ENCODE measurements around the gene SNAP23. TPM values are rescaled to one million over a fixed set of nuclear protein-coding genes. Genes with fewer than 3 reads are reported as not detected.

Gene SNAP23
- total RNA-seq, 2 experiments from 2014 or later, result 46.0 to 49.1 TPM

GRCh38 chr15:42474827-42475226 is 20.6 kb upstream of the SNAP23 start:
- ChIA-PET CTCF (interaction anchor here (0.8 kb wide), 1 partner anchor 9 kb away, joined by 3 read pairs; no protein-coding TSS in a partner anchor), POLR2A (no interaction called here)
- no peaks in the 10 kb centered on the region for H3K9me3 Mint-ChIP-seq
- peaks cover 2% of the 10 kb centered on the region for H3K4me1 Mint-ChIP-seq
- H3K36me3 Mint-ChIP-seq (ENCODE audit: low read depth), result peaks cover 5% of the 10 kb centered on the region
- no peak overlapping the region for H3K4me3 Mint-ChIP-seq
- H3K27ac Mint-ChIP-seq, result no peak overlapping the region
- DNase-seq, result no peak
- no peaks in the 10 kb centered on the region for H3K27me3 Mint-ChIP-seq

- no peak overlapping the region for H3K4me3 Mint-ChIP-seq
- CTCF ChIA-PET, result interaction anchor here (1.2 kb wide), 1 partner anchor 11 kb away, joined by 3 read pairs; no protein-coding TSS in a partner anchor
- H3K27me3 Mint-ChIP-seq, result no peaks in the 10 kb centered on the region
- H3K27ac Mint-ChIP-seq, result no peak overlapping the region
- peaks cover 3% of the 10 kb centered on the region for H3K4me1 Mint-ChIP-seq
- POLR2A ChIA-PET, result no interaction called here
- no peaks in the 10 kb centered on the region for H3K9me3 Mint-ChIP-seq
- no peak for DNase-seq
- H3K36me3 Mint-ChIP-seq (ENCODE audit: low read depth), result peaks cover 8% of the 10 kb centered on the region
These were observed 12.7 kb upstream of the SNAP23 start for GRCh38 chr15:42482701-42483100.

GRCh38 chr15:42483677-42484076 is 11.8 kb upstream of the SNAP23 start:
- Mint-ChIP-seq H3K36me3 (ENCODE audit: low read depth) (peaks cover 13% of the 10 kb centered on the region), H3K27me3 (no peaks in the 10 kb centered on the region), H3K4me1 (peaks cover 11% of the 10 kb centered on the region), H3K9me3 (no peaks in the 10 kb centered on the region), H3K4me3 (no peak overlapping the region), H3K27ac (no peak overlapping the region)
- ChIA-PET CTCF (interaction anchor here (1.0 to 1.2 kb wide), 2 partner anchors 9 to 10 kb away, joined by 3 read pairs; no protein-coding TSS in a partner anchor), POLR2A (no interaction called here)
- DNase-seq, result no peak

- CTCF ChIA-PET, result interaction anchor here (1.1 to 2.3 kb wide), 3 partner anchors 19 to 215 kb away, joined by 4 to 11 read pairs (median 6); no protein-coding TSS in a partner anchor
- POLR2A ChIA-PET, result interaction anchor here (0.7 to 2.9 kb wide), 19 partner anchors 10 to 716 kb away, joined by 3 to 36 read pairs (median 4); partner anchors contain the start of genes GANC, HAUS2, LRRC57 and MAPKBP1
- no peak for DNase-seq
- H3K4me1 Mint-ChIP-seq, result peaks cover 47% of the 10 kb centered on the region
- peaks cover 11% of the 10 kb centered on the region for H3K36me3 Mint-ChIP-seq (ENCODE audit: low read depth)
- H3K27me3 Mint-ChIP-seq, result no peaks in the 10 kb centered on the region
- H3K27ac Mint-ChIP-seq, result peak overlapping the region; percentile 96
- H3K9me3 Mint-ChIP-seq, result no peaks in the 10 kb centered on the region
- H3K4me3 Mint-ChIP-seq, result peak overlapping the region; percentile 98
These were observed 5.2 kb upstream of the SNAP23 start for GRCh38 chr15:42490291-42490670.

- H3K36me3 Mint-ChIP-seq (ENCODE audit: low read depth), result peaks cover 15% of the 10 kb centered on the region
- peaks cover 52% of the 10 kb centered on the region for H3K4me1 Mint-ChIP-seq
- POLR2A ChIA-PET, result interaction anchor here (0.7 to 2.9 kb wide), 25 partner anchors 10 to 1340 kb away, joined by 3 to 36 read pairs (median 4); partner anchors contain the start of genes CDAN1, GANC, HAUS2 and LRRC57
- CTCF ChIA-PET, result interaction anchor here (1.1 to 2.3 kb wide), 5 partner anchors 14 to 215 kb away, joined by 3 to 11 read pairs (median 5); no protein-coding TSS in a partner anchor
- H3K4me3 Mint-ChIP-seq, result peak within 1 kb of the TSS; percentile 98
- no peaks in the 10 kb centered on the region for H3K27me3 Mint-ChIP-seq
- DNase-seq, result peak; percentile 89
- H3K9me3 Mint-ChIP-seq, result no peaks in the 10 kb centered on the region
- H3K27ac Mint-ChIP-seq, result peak within 1 kb of the TSS; percentile 96
These were observed 4.5 kb upstream of the SNAP23 start, which contains the start of gene ZNF106 for GRCh38 chr15:42490671-42491538. Gene ZNF106, minus strand, starts transcription at chr15:42491141. Its CDS starts 18,852 bp downstream, at chr15:42472289.

- no peak for DNase-seq
- CTCF ChIA-PET, result interaction anchor here (1.1 to 1.4 kb wide), 3 partner anchors 15 to 179 kb away, joined by 3 to 6 read pairs (median 5); no protein-coding TSS in a partner anchor
- Mint-ChIP-seq H3K9me3 (no peaks in the 10 kb centered on the region), H3K27ac (peak overlapping the region; percentile 96), H3K4me3 (peak overlapping the region; percentile 98), H3K4me1 (peaks cover 59% of the 10 kb centered on the region), H3K27me3 (no peaks in the 10 kb centered on the region), H3K36me3 (ENCODE audit: low read depth) (peaks cover 15% of the 10 kb centered on the region)
- POLR2A ChIA-PET, result interaction anchor here (1.0 to 2.9 kb wide), 16 partner anchors 9 to 1341 kb away, joined by 3 to 36 read pairs (median 6); partner anchors contain the start of genes CDAN1, GANC, HAUS2 and LRRC57
These were observed 3.8 kb upstream of the SNAP23 start for GRCh38 chr15:42491539-42492225.

GRCh38 chr15:42493679-42494078 is 1.8 kb upstream of the SNAP23 start:
- Mint-ChIP-seq H3K9me3 (no peaks in the 10 kb centered on the region), H3K4me3 (peak overlapping the region; percentile 2), H3K4me1 (peaks cover 61% of the 10 kb centered on the region), H3K27ac (no peak overlapping the region), H3K27me3 (no peaks in the 10 kb centered on the region), H3K36me3 (ENCODE audit: low read depth) (peaks cover 10% of the 10 kb centered on the region)
- CTCF ChIA-PET, result interaction anchor here (0.6 to 1.1 kb wide), 3 partner anchors 11 to 1021 kb away, joined by 3 read pairs; no protein-coding TSS in a partner anchor
- DNase-seq, result no peak
- POLR2A ChIA-PET, result interaction anchor here (1.3 kb wide), 1 partner anchor 51 kb away, joined by 4 read pairs; no protein-coding TSS in a partner anchor

GRCh38 chr15:42494998-42495360 is 455 bp upstream of the SNAP23 start:
- H3K9me3 Mint-ChIP-seq, result no peaks in the 10 kb centered on the region
- H3K27ac Mint-ChIP-seq, result peak overlapping the region; percentile 84
- no peak for DNase-seq
- H3K36me3 Mint-ChIP-seq (ENCODE audit: low read depth), result peaks cover 10% of the 10 kb centered on the region
- CTCF ChIA-PET, result interaction anchor here (1.2 kb wide), 1 partner anchor 87 kb away, joined by 3 read pairs; no protein-coding TSS in a partner anchor
- peak overlapping the region; percentile 98 for H3K4me3 Mint-ChIP-seq
- H3K4me1 Mint-ChIP-seq, result peaks cover 61% of the 10 kb centered on the region
- no peaks in the 10 kb centered on the region for H3K27me3 Mint-ChIP-seq
- POLR2A ChIA-PET, result interaction anchor here (1.2 to 2.3 kb wide), 8 partner anchors 10 to 222 kb away, joined by 3 to 32 read pairs (median 4); partner anchors contain the start of genes GANC, HAUS2, LRRC57 and TMEM87A

GRCh38 chr15:42498212-42499068 is 3.0 kb downstream of the SNAP23 start:
- DNase-seq, result no peak
- Mint-ChIP-seq H3K27ac (no peak overlapping the region), H3K4me1 (peaks cover 53% of the 10 kb centered on the region), H3K9me3 (no peaks in the 10 kb centered on the region), H3K4me3 (no peak overlapping the region), H3K36me3 (ENCODE audit: low read depth) (peaks cover 4% of the 10 kb centered on the region), H3K27me3 (no peaks in the 10 kb centered on the region)
- ChIA-PET CTCF (interaction anchor here (1.0 kb wide), 1 partner anchor 151 kb away, joined by 3 read pairs; no protein-coding TSS in a partner anchor), POLR2A (interaction anchor here (0.6 to 3.5 kb wide), 3 partner anchors 7 to 50 kb away, joined by 3 to 21 read pairs (median 13); partner anchors contain the start of genes HAUS2, LRRC57 and ZNF106)

- ChIA-PET CTCF (no interaction called here), POLR2A (interaction anchor here (0.6 to 3.5 kb wide), 4 partner anchors 9 to 62 kb away, joined by 3 to 21 read pairs (median 8); partner anchors contain the start of genes HAUS2, LRRC57 and ZNF106)
- Mint-ChIP-seq H3K4me1 (peaks cover 40% of the 10 kb centered on the region), H3K36me3 (ENCODE audit: low read depth) (peaks cover 4% of the 10 kb centered on the region), H3K9me3 (no peaks in the 10 kb centered on the region), H3K27me3 (no peaks in the 10 kb centered on the region), H3K4me3 (no peak overlapping the region), H3K27ac (no peak overlapping the region)
- no peak for DNase-seq
These were observed 4.6 kb downstream of the SNAP23 start for GRCh38 chr15:42499858-42500609.

GRCh38 chr15:42502477-42502876 is 7.0 kb downstream of the SNAP23 start:
- CTCF ChIA-PET, result interaction anchor here (0.7 kb wide), 1 partner anchor 128 kb away, joined by 4 read pairs; no protein-coding TSS in a partner anchor

More at GRCh38 chr15:42502477-42502876, 7.0 kb downstream of the SNAP23 start:
- H3K9me3 Mint-ChIP-seq, result no peaks in the 10 kb centered on the region
- POLR2A ChIA-PET, result no interaction called here
- H3K4me1 Mint-ChIP-seq, result peaks cover 23% of the 10 kb centered on the region
- no peak overlapping the region for H3K27ac Mint-ChIP-seq
- no peak for DNase-seq
- H3K4me3 Mint-ChIP-seq, result no peak overlapping the region
- no peaks in the 10 kb centered on the region for H3K27me3 Mint-ChIP-seq
- peaks cover under 1% of the 10 kb centered on the region for H3K36me3 Mint-ChIP-seq (ENCODE audit: low read depth)

Measured in activated CD4-positive, alpha-beta memory T cell treated with anti-CD3 and anti-CD28 coated beads, Interleukin-2, amount 10 ng/mL, durations not matched to agents 7 days and 5 days (primary cell).